Cardiac fibroblast (primary cell): ENCODE results near the gene HMX1.

Experiments
- DNase-seq, 2 donors: peaks; one replicate each; pipeline versions ENCODE4 v3.0.0 to v3.0.0-alpha.2; 2010; ENCODE audit warnings: low read depth in 2 of 2
- H3K4me3 ChIP-seq, 2 donors: replicated peaks in 1 of 2; 1 replicate in 1 of 2; 2 replicates in 1 of 2; pipeline ENCODE4 v1.5.1; 2011; ENCODE audit warnings: low read depth in 2 of 2, low read length in 2 of 2, mild to moderate bottlenecking in 2 of 2, moderate library complexity in 1 of 2
- TF ChIP-seq, protein P1 (sequence below): IDR thresholded peaks from one replicate; pipeline ENCODE4 v1.5.1; 2011; ENCODE audit warnings: low read depth, mild to moderate bottlenecking, low read length, inconsistent platforms

HMX1 gene

DNA sequence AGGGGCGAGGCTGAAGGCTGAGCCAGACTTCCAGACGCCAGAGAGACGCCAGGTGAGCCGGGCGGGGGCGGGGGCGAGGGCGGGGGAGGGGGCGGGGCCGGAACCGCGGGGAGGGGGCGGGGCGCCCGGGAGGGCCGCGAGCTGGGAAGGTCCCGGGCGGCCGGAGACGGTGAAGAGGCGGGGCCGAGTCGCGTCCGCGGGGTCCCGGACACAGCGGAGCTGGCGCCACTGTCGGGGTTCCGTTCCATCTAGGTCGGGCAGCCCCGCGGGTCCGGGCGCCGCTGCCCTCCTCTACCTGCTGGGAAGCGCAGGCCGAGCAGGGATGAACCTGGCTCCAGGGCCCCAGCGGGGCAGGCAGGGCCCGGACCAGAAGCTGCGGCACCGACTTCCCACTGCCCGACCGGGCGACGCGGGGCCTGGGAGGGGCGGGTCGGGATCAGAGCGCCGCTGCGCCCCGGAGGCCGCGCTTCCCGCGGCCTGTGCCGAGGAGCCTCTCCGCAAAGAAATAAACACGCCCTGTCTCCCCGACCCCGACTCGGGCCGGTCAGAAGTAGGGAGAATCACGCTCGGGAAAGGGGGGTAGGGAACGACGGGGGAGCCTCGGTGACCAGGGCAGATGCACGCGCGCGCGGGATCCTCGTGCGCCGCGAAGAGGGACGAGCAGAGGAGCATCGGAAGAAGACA, 10.6 kb downstream of the HMX1 start:
- TF ChIP-seq, protein P1, sequence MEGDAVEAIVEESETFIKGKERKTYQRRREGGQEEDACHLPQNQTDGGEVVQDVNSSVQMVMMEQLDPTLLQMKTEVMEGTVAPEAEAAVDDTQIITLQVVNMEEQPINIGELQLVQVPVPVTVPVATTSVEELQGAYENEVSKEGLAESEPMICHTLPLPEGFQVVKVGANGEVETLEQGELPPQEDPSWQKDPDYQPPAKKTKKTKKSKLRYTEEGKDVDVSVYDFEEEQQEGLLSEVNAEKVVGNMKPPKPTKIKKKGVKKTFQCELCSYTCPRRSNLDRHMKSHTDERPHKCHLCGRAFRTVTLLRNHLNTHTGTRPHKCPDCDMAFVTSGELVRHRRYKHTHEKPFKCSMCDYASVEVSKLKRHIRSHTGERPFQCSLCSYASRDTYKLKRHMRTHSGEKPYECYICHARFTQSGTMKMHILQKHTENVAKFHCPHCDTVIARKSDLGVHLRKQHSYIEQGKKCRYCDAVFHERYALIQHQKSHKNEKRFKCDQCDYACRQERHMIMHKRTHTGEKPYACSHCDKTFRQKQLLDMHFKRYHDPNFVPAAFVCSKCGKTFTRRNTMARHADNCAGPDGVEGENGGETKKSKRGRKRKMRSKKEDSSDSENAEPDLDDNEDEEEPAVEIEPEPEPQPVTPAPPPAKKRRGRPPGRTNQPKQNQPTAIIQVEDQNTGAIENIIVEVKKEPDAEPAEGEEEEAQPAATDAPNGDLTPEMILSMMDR = no peak
- no peak for DNase-seq
- H3K4me3 ChIP-seq = no peak overlapping the region

DNA sequence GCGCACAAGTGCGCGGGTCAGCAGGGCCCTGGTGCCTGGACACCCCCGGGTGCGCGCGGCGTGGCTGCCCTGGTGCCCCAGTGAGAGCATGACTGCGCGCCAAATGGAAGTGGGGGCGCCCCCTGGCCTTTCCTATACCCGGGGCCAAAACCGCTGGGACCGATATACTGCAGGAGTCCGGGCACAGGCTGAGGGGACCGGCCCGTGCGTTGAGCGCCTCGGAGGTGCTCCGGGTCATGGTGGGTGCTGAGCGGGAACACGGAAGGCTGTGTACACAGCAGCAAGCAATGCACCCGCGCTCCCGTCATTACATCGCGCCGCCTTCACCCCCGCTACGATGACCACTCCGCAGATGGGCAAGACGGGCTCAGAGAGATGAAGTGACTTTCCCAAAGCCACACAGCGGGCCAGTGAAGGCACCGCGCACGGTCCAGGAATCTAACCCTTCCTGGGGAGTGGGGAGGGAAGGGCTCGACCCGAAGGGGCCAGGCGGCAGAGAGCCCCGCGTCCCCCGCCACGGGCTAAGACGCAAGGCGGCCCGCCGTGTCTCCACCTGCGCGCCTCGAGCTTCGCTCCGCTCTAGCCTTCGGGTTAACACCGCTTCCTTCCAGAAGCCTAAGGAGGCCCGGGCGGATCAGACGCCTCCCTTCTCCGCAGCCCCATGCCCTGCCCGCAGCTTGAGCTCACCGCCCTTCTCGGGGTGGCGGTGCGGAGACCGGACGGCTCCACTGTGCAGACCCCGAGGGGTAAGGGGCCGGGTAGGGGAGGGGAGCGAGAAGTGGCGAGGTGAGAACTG, 11.3 kb downstream of the HMX1 start:
- no peak for DNase-seq
- no peak overlapping the region for H3K4me3 ChIP-seq
- TF ChIP-seq, protein P1 = no peak

- H3K4me3 ChIP-seq = no peak overlapping the region
- DNase-seq = no peak
- TF ChIP-seq, protein P1 = no peak
These were observed 12.0 kb downstream of the HMX1 start for GRCh38 chr4:8859550-8860095.

- H3K4me3 ChIP-seq = no peak overlapping the region
- DNase-seq = no peak
- TF ChIP-seq, protein P1 = no peak
These were observed 12.9 kb downstream of the HMX1 start for GRCh38 chr4:8858701-8859210.

GRCh38 chr4:8857766-8858700, 13.6 kb downstream of the HMX1 start:
- no peak overlapping the region for H3K4me3 ChIP-seq
- no peak for DNase-seq
- TF ChIP-seq, protein P1 = no peak
